KMS-11 (cell line): ENCODE data around the gene PRDM16.

Experiments
- H2AFZ ChIP-seq: fragments of 200-600 bp; sonication (generic); 2 replicates; pipeline ENCODE4 v1.6.1; 2016; ENCODE audit warnings: antibody characterized with exemption, mixed run types, low read depth
- H3K27ac ChIP-seq: fragments of 200-600 bp; sonication (generic); 2 replicates; pipeline ENCODE4 v1.6.1; 2016; ENCODE audit warnings: mild to moderate bottlenecking, mixed run types
- H3K27me3 ChIP-seq: fragments of 200-600 bp; sonication (generic); 2 replicates; pipeline ENCODE4 v1.6.1; 2017; ENCODE audit warnings: mild to moderate bottlenecking, low read depth, mixed run types, moderate library complexity; ENCODE audit not compliant: insufficient read depth
- H3K36me3 ChIP-seq: fragments of 200-600 bp; sonication (generic); 2 replicates; pipeline ENCODE4 v1.6.1; 2017; ENCODE audit warnings: mild to moderate bottlenecking, mixed run types; ENCODE audit not compliant: insufficient read depth
- H3K4me1 ChIP-seq: fragments of 200-600 bp; sonication (generic); 2 replicates; pipeline ENCODE4 v1.6.1; 2016; ENCODE audit warnings: mild to moderate bottlenecking, low read depth, mixed run types; ENCODE audit not compliant: poor library complexity, severe bottlenecking
- H3K4me2 ChIP-seq: fragments of 200-600 bp; sonication (generic); 2 replicates; pipeline ENCODE4 v1.7.0; 2016; ENCODE audit warnings: mild to moderate bottlenecking, mixed run types
- H3K4me3 ChIP-seq: fragments of 200-600 bp; sonication (generic); IDR thresholded peaks from 2 replicates; pipeline ENCODE4 v1.6.1; 2017; ENCODE audit warnings: low read depth, low read length, mixed read lengths; ENCODE audit not compliant: insufficient read depth
- H3K79me2 ChIP-seq: fragments of 200-600 bp; sonication (generic); 2 replicates; pipeline ENCODE4 v1.6.1; 2016; ENCODE audit warnings: low read depth, mixed run types; ENCODE audit not compliant: insufficient read depth
- H3K9ac ChIP-seq: fragments of 200-600 bp; sonication (generic); 2 replicates; pipeline ENCODE4 v1.6.1; 2016; ENCODE audit warnings: mild to moderate bottlenecking, mixed run types
- H4K20me1 ChIP-seq: fragments of 200-600 bp; sonication (generic); 2 replicates; pipeline ENCODE4 v1.6.1; 2016; ENCODE audit warnings: mild to moderate bottlenecking, mixed run types; ENCODE audit not compliant: insufficient read depth
- TF ChIP-seq, protein P1 (sequence below): fragments of 200-600 bp; sonication (generic); conservative IDR thresholded peaks from 2 replicates; pipeline ENCODE4 v1.6.1; 2017; ENCODE audit warnings: low read depth, mild to moderate bottlenecking, antibody characterized with exemption, low read length, moderate library complexity, mixed read lengths

Gene PRDM16

GRCh38 chr1:3377604-3378279 lies 308.7 kb downstream of the PRDM16 start:
- no peak overlapping the region for H3K4me2 ChIP-seq
- no peaks in the 10 kb centered on the region for H3K36me3 ChIP-seq
- H2AFZ ChIP-seq = no peak overlapping the region
- H3K27ac ChIP-seq = no peak overlapping the region
- no peaks in the 10 kb centered on the region for H3K4me1 ChIP-seq
- TF ChIP-seq, protein P1, sequence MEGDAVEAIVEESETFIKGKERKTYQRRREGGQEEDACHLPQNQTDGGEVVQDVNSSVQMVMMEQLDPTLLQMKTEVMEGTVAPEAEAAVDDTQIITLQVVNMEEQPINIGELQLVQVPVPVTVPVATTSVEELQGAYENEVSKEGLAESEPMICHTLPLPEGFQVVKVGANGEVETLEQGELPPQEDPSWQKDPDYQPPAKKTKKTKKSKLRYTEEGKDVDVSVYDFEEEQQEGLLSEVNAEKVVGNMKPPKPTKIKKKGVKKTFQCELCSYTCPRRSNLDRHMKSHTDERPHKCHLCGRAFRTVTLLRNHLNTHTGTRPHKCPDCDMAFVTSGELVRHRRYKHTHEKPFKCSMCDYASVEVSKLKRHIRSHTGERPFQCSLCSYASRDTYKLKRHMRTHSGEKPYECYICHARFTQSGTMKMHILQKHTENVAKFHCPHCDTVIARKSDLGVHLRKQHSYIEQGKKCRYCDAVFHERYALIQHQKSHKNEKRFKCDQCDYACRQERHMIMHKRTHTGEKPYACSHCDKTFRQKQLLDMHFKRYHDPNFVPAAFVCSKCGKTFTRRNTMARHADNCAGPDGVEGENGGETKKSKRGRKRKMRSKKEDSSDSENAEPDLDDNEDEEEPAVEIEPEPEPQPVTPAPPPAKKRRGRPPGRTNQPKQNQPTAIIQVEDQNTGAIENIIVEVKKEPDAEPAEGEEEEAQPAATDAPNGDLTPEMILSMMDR = no peak
- H4K20me1 ChIP-seq = no peaks in the 10 kb centered on the region
- H3K9ac ChIP-seq = no peak overlapping the region
- H3K27me3 ChIP-seq = peaks cover 41% of the 10 kb centered on the region
- H3K4me3 ChIP-seq = no peak overlapping the region
- no peaks in the 10 kb centered on the region for H3K79me2 ChIP-seq

DNA sequence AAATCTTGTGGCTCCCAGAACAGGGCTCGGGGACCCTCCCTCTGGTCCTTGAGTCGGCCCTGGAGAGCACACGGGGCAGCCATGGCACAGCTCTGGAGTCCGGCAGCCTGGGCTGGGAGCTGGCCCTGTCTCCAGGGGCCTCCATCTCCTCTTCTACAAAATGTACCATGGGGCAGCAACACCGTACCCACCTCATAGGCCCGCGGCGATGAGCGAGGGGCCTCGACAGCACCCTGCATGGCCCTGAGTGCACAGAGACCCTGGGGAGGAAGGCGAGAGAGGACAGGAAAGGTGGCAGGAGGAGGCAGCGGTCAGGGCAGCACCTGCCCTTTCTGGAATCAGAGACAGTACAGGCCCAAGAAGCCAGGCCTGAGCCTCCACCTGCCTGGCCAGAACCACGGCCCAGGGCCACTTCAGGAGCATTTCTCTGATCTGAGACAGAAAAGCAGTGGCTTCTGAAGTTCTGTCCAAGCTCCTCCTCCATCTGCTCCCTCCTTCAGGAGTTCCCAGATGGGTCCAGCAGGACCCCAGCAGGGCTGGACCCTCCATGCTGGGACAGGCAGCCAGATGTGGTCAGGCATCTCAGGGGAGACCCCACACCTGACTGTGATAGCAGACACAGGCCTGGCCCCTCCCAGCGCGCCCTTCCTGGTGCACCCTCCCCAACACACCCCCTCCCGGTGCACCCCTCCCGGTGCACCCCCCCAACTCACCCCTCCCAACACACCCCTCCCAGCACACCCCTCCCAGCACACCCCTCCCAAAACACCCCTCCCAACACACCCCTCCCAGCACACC lies 309.6 kb downstream of the PRDM16 start:
- H3K27me3 ChIP-seq = peaks cover 33% of the 10 kb centered on the region
- no peaks in the 10 kb centered on the region for H3K36me3 ChIP-seq

DNA sequence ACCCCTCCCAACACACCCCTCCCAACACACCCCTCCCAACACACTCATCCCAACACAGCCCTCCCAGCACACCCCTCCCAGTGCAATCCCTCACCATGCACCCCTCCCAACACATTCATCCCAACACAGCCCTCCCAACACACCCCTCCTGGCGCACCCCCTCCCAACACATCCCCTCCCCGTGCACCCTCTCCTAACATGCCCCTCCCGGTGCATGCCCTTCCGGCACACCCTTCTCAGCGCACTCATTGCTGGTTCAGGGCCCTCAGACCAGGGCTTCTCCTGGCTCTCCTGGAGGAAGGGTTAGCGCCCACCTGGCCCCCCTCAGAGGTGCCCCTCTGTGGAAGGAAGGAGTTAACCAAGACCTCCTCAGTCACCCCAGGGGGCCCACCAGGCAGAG lies 310.9 kb downstream of the PRDM16 start:
- Histone ChIP-seq H2AFZ (no peak overlapping the region), H3K4me2 (no peak overlapping the region), H3K27ac (no peak overlapping the region), H3K79me2 (no peaks in the 10 kb centered on the region), H3K4me1 (no peaks in the 10 kb centered on the region), H4K20me1 (no peaks in the 10 kb centered on the region), H3K27me3 (peaks cover 26% of the 10 kb centered on the region; the same call in 1 of the 2 replicates), H3K9ac (no peak overlapping the region), H3K36me3 (no peaks in the 10 kb centered on the region), H3K4me3 (no peak overlapping the region)
- TF ChIP-seq, protein P1 = no peak

More for the DNA sequence above, 309.6 kb downstream of the PRDM16 start:
- Histone ChIP-seq H3K9ac (no peak overlapping the region), H2AFZ (no peak overlapping the region), H3K79me2 (no peaks in the 10 kb centered on the region), H3K4me1 (no peaks in the 10 kb centered on the region), H3K4me3 (no peak overlapping the region), H3K27ac (no peak overlapping the region), H4K20me1 (no peaks in the 10 kb centered on the region), H3K4me2 (no peak overlapping the region)
- TF ChIP-seq, protein P1 = no peak

GRCh38 chr1:3380469-3380868 lies 311.5 kb downstream of the PRDM16 start:
- Histone ChIP-seq H3K9ac (no peak overlapping the region), H3K4me1 (no peaks in the 10 kb centered on the region), H3K4me3 (no peak overlapping the region), H3K4me2 (no peak overlapping the region), H4K20me1 (no peaks in the 10 kb centered on the region), H3K79me2 (no peaks in the 10 kb centered on the region), H2AFZ (no peak overlapping the region), H3K27ac (no peak overlapping the region), H3K27me3 (peaks cover 25% of the 10 kb centered on the region; the same call in 1 of the 2 replicates), H3K36me3 (no peaks in the 10 kb centered on the region)
- TF ChIP-seq, protein P1 = no peak
